GM23338 (cell line): ENCODE data around the gene MYO3B.

Experiments used
- CREB1 ChIP-seq: fragments of 250-450 bp; sonication (Bioruptor Pico); IDR thresholded peaks from 2 replicates; pipeline ENCODE4 v1.5.0; 2020; ENCODE audit warnings: low read depth, mild to moderate bottlenecking, moderate library complexity
- EZH2 ChIP-seq: fragments of 200-600 bp; sonication (generic); IDR thresholded peaks from one replicate; pipeline ENCODE4 v1.8.0; 2017; ENCODE audit warnings: antibody characterized with exemption, mild to moderate bottlenecking, low read depth; ENCODE audit not compliant: unreplicated experiment
- EZH2phosphoT487 ChIP-seq: fragments of 200-600 bp; sonication (generic); IDR thresholded peaks from one replicate; pipeline ENCODE4 v1.8.1; 2018; ENCODE audit warnings: antibody characterized with exemption; ENCODE audit not compliant: unreplicated experiment
- JUNB ChIP-seq: IDR thresholded peaks from one replicate; pipeline ENCODE4 v1.6.1; 2016; ENCODE audit warnings: antibody characterized with exemption; ENCODE audit not compliant: unreplicated experiment
- NANOG ChIP-seq: IDR thresholded peaks from 2 replicates; pipeline ENCODE4 v1.6.1; 2016; ENCODE audit warnings: antibody characterized with exemption, borderline replicate concordance
- POLR2AphosphoS5 ChIP-seq: IDR thresholded peaks from 2 replicates; pipeline ENCODE4 v1.6.1; 2016; ENCODE audit warnings: antibody characterized with exemption, low read depth
- ZNF331 ChIP-seq: fragments of 250-450 bp; sonication (Bioruptor Pico); IDR thresholded peaks from 2 replicates; pipeline ENCODE4 v1.5.0; 2020; ENCODE audit warnings: low read depth, mild to moderate bottlenecking, moderate library complexity
- TF ChIP-seq, protein P1 (sequence below), 2 experiments: fragments of 200-600 bp in 1 of 2; sonication (generic) in 1 of 2; conservative IDR thresholded peaks; 2 replicates each; pipeline versions ENCODE4 v1.5.1 to v1.6.1; 2016 to 2017; ENCODE audit warnings: antibody characterized with exemption in 2 of 2, low read depth in 2 of 2, mild to moderate bottlenecking in 2 of 2, moderate library complexity in 1 of 2
- TF ChIP-seq, protein P2 (sequence below): IDR thresholded peaks from one replicate; pipeline ENCODE4 v1.6.1; 2018; ENCODE audit warnings: antibody characterized with exemption; ENCODE audit not compliant: unreplicated experiment
- TF ChIP-seq, protein P3 (sequence below): fragments of 250-450 bp; sonication (Bioruptor Pico); IDR thresholded peaks from 2 replicates; pipeline ENCODE4 v1.5.0; 2020; ENCODE audit warnings: mild to moderate bottlenecking, moderate library complexity
- TF ChIP-seq, protein P4 (sequence below): IDR thresholded peaks from 2 replicates; pipeline ENCODE4 v1.6.1; 2016; ENCODE audit warnings: antibody characterized with exemption

DNA sequence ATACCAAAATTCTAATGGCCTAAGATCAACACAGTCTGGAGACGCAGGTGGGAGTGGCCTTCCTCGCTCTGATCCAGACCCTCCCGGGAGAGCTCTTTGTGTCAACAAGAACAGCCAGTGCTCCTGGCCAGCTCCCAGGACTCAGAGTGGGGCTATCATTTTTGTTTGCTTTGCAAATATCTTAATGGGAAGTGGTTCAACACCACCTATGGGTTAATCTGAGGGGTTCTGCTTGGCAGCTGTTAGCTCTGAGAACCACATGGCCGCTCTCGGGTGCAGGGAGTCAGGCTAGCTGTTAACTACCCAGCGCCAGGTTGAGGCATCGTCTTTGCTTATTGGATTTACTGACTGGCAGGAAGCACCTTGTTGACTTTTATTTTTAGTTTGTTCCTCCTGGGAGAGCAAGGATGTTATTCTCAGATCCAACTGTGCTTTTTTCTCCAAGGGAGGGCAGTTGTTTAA is 352.4 kb downstream of the MYO3B start:
- no peak for TF ChIP-seq CREB1
- TF ChIP-seq, protein P1, sequence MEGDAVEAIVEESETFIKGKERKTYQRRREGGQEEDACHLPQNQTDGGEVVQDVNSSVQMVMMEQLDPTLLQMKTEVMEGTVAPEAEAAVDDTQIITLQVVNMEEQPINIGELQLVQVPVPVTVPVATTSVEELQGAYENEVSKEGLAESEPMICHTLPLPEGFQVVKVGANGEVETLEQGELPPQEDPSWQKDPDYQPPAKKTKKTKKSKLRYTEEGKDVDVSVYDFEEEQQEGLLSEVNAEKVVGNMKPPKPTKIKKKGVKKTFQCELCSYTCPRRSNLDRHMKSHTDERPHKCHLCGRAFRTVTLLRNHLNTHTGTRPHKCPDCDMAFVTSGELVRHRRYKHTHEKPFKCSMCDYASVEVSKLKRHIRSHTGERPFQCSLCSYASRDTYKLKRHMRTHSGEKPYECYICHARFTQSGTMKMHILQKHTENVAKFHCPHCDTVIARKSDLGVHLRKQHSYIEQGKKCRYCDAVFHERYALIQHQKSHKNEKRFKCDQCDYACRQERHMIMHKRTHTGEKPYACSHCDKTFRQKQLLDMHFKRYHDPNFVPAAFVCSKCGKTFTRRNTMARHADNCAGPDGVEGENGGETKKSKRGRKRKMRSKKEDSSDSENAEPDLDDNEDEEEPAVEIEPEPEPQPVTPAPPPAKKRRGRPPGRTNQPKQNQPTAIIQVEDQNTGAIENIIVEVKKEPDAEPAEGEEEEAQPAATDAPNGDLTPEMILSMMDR (conservative IDR thresholded peaks at IDR 0.05; ENCODE audit: low read depth in 2 of 2) = no peak
- no peak for TF ChIP-seq EZH2phosphoT487
- TF ChIP-seq JUNB = no peak
- TF ChIP-seq POLR2AphosphoS5 = no peak
- TF ChIP-seq EZH2 = no peak
- no peak for TF ChIP-seq ZNF331 (CRISPR knock-in tag)
- TF ChIP-seq, protein P2, sequence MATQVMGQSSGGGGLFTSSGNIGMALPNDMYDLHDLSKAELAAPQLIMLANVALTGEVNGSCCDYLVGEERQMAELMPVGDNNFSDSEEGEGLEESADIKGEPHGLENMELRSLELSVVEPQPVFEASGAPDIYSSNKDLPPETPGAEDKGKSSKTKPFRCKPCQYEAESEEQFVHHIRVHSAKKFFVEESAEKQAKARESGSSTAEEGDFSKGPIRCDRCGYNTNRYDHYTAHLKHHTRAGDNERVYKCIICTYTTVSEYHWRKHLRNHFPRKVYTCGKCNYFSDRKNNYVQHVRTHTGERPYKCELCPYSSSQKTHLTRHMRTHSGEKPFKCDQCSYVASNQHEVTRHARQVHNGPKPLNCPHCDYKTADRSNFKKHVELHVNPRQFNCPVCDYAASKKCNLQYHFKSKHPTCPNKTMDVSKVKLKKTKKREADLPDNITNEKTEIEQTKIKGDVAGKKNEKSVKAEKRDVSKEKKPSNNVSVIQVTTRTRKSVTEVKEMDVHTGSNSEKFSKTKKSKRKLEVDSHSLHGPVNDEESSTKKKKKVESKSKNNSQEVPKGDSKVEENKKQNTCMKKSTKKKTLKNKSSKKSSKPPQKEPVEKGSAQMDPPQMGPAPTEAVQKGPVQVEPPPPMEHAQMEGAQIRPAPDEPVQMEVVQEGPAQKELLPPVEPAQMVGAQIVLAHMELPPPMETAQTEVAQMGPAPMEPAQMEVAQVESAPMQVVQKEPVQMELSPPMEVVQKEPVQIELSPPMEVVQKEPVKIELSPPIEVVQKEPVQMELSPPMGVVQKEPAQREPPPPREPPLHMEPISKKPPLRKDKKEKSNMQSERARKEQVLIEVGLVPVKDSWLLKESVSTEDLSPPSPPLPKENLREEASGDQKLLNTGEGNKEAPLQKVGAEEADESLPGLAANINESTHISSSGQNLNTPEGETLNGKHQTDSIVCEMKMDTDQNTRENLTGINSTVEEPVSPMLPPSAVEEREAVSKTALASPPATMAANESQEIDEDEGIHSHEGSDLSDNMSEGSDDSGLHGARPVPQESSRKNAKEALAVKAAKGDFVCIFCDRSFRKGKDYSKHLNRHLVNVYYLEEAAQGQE = no peak
- TF ChIP-seq, protein P3, sequence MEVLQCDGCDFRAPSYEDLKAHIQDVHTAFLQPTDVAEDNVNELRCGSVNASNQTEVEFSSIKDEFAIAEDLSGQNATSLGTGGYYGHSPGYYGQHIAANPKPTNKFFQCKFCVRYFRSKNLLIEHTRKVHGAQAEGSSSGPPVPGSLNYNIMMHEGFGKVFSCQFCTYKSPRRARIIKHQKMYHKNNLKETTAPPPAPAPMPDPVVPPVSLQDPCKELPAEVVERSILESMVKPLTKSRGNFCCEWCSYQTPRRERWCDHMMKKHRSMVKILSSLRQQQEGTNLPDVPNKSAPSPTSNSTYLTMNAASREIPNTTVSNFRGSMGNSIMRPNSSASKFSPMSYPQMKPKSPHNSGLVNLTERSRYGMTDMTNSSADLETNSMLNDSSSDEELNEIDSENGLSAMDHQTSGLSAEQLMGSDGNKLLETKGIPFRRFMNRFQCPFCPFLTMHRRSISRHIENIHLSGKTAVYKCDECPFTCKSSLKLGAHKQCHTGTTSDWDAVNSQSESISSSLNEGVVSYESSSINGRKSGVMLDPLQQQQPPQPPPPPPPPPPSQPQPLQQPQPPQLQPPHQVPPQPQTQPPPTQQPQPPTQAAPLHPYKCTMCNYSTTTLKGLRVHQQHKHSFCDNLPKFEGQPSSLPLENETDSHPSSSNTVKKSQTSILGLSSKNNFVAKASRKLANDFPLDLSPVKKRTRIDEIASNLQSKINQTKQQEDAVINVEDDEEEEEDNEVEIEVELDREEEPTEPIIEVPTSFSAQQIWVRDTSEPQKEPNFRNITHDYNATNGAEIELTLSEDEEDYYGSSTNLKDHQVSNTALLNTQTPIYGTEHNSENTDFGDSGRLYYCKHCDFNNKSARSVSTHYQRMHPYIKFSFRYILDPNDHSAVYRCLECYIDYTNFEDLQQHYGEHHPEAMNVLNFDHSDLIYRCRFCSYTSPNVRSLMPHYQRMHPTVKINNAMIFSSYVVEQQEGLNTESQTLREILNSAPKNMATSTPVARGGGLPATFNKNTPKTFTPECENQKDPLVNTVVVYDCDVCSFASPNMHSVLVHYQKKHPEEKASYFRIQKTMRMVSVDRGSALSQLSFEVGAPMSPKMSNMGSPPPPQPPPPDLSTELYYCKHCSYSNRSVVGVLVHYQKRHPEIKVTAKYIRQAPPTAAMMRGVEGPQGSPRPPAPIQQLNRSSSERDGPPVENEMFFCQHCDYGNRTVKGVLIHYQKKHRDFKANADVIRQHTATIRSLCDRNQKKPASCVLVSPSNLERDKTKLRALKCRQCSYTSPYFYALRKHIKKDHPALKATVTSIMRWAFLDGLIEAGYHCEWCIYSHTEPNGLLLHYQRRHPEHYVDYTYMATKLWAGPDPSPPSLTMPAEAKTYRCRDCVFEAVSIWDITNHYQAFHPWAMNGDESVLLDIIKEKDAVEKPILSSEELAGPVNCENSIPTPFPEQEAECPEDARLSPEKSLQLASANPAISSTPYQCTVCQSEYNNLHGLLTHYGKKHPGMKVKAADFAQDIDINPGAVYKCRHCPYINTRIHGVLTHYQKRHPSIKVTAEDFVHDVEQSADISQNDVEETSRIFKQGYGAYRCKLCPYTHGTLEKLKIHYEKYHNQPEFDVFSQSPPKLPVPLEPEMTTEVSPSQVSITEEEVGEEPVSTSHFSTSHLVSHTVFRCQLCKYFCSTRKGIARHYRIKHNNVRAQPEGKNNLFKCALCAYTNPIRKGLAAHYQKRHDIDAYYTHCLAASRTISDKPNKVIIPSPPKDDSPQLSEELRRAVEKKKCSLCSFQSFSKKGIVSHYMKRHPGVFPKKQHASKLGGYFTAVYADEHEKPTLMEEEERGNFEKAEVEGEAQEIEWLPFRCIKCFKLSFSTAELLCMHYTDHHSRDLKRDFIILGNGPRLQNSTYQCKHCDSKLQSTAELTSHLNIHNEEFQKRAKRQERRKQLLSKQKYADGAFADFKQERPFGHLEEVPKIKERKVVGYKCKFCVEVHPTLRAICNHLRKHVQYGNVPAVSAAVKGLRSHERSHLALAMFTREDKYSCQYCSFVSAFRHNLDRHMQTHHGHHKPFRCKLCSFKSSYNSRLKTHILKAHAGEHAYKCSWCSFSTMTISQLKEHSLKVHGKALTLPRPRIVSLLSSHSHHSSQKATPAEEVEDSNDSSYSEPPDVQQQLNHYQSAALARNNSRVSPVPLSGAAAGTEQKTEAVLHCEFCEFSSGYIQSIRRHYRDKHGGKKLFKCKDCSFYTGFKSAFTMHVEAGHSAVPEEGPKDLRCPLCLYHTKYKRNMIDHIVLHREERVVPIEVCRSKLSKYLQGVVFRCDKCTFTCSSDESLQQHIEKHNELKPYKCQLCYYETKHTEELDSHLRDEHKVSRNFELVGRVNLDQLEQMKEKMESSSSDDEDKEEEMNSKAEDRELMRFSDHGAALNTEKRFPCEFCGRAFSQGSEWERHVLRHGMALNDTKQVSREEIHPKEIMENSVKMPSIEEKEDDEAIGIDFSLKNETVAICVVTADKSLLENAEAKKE (CRISPR knock-in tag) = no peak
- TF ChIP-seq, protein P4, sequence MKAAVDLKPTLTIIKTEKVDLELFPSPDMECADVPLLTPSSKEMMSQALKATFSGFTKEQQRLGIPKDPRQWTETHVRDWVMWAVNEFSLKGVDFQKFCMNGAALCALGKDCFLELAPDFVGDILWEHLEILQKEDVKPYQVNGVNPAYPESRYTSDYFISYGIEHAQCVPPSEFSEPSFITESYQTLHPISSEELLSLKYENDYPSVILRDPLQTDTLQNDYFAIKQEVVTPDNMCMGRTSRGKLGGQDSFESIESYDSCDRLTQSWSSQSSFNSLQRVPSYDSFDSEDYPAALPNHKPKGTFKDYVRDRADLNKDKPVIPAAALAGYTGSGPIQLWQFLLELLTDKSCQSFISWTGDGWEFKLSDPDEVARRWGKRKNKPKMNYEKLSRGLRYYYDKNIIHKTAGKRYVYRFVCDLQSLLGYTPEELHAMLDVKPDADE = no peak
- TF ChIP-seq NANOG = no peak
